Stimulated activated CD4-positive, alpha-beta T cell treated with anti-CD3 and anti-CD28 coated beads, TNF-alpha, amount 100 ng/mL, for 48 hours (primary cell): ENCODE results near the gene HOMER2.

Experiments
- DNase-seq, 3 donors: peaks; one replicate each; pipeline ENCODE4 v3.0.0-alpha.2; 2020; ENCODE audit warnings: low read depth in 3 of 3

HOMER2 gene

GRCh38 chr15:82930461-82930860, 22.1 kb downstream of the HOMER2 start:
- no peak for DNase-seq

GRCh38 chr15:82928711-82929110, 23.8 kb downstream of the HOMER2 start:
- DNase-seq = no peak

GRCh38 chr15:82923744-82924143, 28.8 kb downstream of the HOMER2 start:
- DNase-seq = no peak

GRCh38 chr15:82922737-82923136, 29.8 kb downstream of the HOMER2 start:
- no peak for DNase-seq

GRCh38 chr15:82921939-82922338, 30.6 kb downstream of the HOMER2 start:
- DNase-seq = no peak

- DNase-seq = no peak
Observed at GRCh38 chr15:82921242-82921641, 31.3 kb downstream of the HOMER2 start.

- DNase-seq = no peak
Observed at GRCh38 chr15:82919231-82919886, 33.2 kb downstream of the HOMER2 start.

GRCh38 chr15:82918607-82919230, 33.8 kb downstream of the HOMER2 start:
- no peak for DNase-seq

- no peak for DNase-seq
Observed at GRCh38 chr15:82918162-82918561, 34.4 kb downstream of the HOMER2 start.

GRCh38 chr15:82917249-82917648, 35.3 kb downstream of the HOMER2 start:
- no peak for DNase-seq

- no peak for DNase-seq
Observed at GRCh38 chr15:82916161-82916952, 36.2 kb downstream of the HOMER2 start.

GRCh38 chr15:82914396-82914795, 38.1 kb downstream of the HOMER2 start:
- no peak for DNase-seq

- DNase-seq = no peak
Observed at GRCh38 chr15:82911458-82911857, 41.1 kb downstream of the HOMER2 start.

GRCh38 chr15:82910721-82911120, 41.8 kb downstream of the HOMER2 start:
- no peak for DNase-seq

- no peak for DNase-seq
Observed at GRCh38 chr15:82909080-82909815, 43.3 kb downstream of the HOMER2 start.

- DNase-seq = no peak
Observed at GRCh38 chr15:82907350-82907749, 45.2 kb downstream of the HOMER2 start.

- no peak for DNase-seq
Observed at GRCh38 chr15:82904574-82904973, 47.9 kb downstream of the HOMER2 start.

- DNase-seq = no peak
Observed at GRCh38 chr15:82903511-82903910, 49.0 kb downstream of the HOMER2 start.

GRCh38 chr15:82901114-82901805, 51.3 kb downstream of the HOMER2 start:
- no peak for DNase-seq

GRCh38 chr15:82900511-82901060, 51.9 kb downstream of the HOMER2 start:
- no peak for DNase-seq

- no peak for DNase-seq
Observed at GRCh38 chr15:82898961-82899360, 53.6 kb downstream of the HOMER2 start.
